Transverse colon (tissue), 4 donors: Measurements from ENCODE around the gene TRABD. TPM values are rescaled to one million over a fixed set of nuclear protein-coding genes. Genes with fewer than 3 reads are reported as not detected.

ENCODE experiments used
- DNase-seq: peaks from one replicate; pipeline ENCODE4 v3.0.0-alpha.2; 2019
- H3K27ac ChIP-seq, 4 donors: fragments of 200-600 bp; sonication (generic); 2 replicates each; pipeline ENCODE4 v1.5.1; 2016 to 2018; ENCODE audit warnings: inconsistent platforms in 4 of 4
- H3K27me3 ChIP-seq: fragments of 200-600 bp; sonication (generic); 2 replicates; pipeline ENCODE4 v1.5.1; 2017; ENCODE audit warnings: inconsistent platforms
- H3K36me3 ChIP-seq, 4 donors: fragments of 200-600 bp; sonication (generic); 2 replicates each; pipeline ENCODE4 v1.5.1; 2017 to 2019; ENCODE audit warnings: inconsistent platforms in 4 of 4
- H3K4me1 ChIP-seq, 4 donors: fragments of 200-600 bp; sonication (generic); 2 replicates each; pipeline ENCODE4 v1.5.1; 2017 to 2020; ENCODE audit warnings: inconsistent platforms in 4 of 4
- H3K4me3 ChIP-seq, 4 donors: fragments of 200-600 bp; sonication (generic); 1 replicate in 1 of 4; 2 replicates in 3 of 4; pipeline versions ENCODE4 v1.5.1 to v1.6.1; 2017 to 2019; ENCODE audit warnings: inconsistent platforms in 4 of 4
- H3K9me3 ChIP-seq, 2 donors: fragments of 200-600 bp; sonication (generic); 2 replicates each; pipeline ENCODE4 v1.5.1; 2017 to 2019; ENCODE audit warnings: inconsistent platforms in 2 of 2
- CTCF ChIP-seq, 5 experiments: fragments of 200-600 bp in 3 of 5; fragments of 450-650 bp in 2 of 5; sonication (generic) in 3 of 5; IDR thresholded peaks; 1 replicate in 2 of 5; 2 replicates in 3 of 5; pipeline ENCODE4 v1.5.1; 2016 to 2017; ENCODE audit warnings: antibody characterized with exemption in 5 of 5, inconsistent platforms in 3 of 5, mild to moderate bottlenecking in 2 of 5, moderate library complexity in 1 of 5
- EP300 ChIP-seq: sonication (generic); formaldehyde crosslinking; IDR thresholded peaks from one replicate; pipeline ENCODE4 v1.6.1; 2017; ENCODE audit warnings: antibody characterized with exemption, low read depth
- POLR2A ChIP-seq: fragments of 450-650 bp; IDR thresholded peaks from one replicate; pipeline ENCODE4 v1.6.1; 2016; ENCODE audit warnings: antibody characterized with exemption, mild to moderate bottlenecking, moderate library complexity
- POLR2AphosphoS5 ChIP-seq, 3 donors: sonication (generic); formaldehyde crosslinking; IDR thresholded peaks; one replicate each; pipeline ENCODE4 v1.6.1; 2016; ENCODE audit warnings: antibody characterized with exemption in 3 of 3
- WGBS, 2 donors: methylation state at CpG; one replicate each; pipeline ENCODE4 v1.1.5; 2018; ENCODE audit warnings: low coverage in 1 of 2; 5-methylcytosine and 5-hydroxymethylcytosine counted together
- in situ Hi-C, 4 donors: fragments of 200-750 bp; cut with MboI; loops; one replicate each; pipeline versions ENCODE4 v1.15.0 to v1.15.1; 2017; ENCODE audit warnings: low sequenced_read_pairs in 3 of 4, low pct_ligation_motif_present in 1 of 4, low pct_unique_long_range_greater_than_20kb in 1 of 4
- intact Hi-C: fragments of 100-400 bp; cut with DNase I; formaldehyde crosslinking; loops from one replicate; pipeline ENCODE4 v1.15.1; 2023; ENCODE audit warnings: low total_unique reads
- total RNA-seq, 4 donors: library from RNA; depleted of rRNA; stranded (reverse); fragments of >200 nt; gene quantifications; one replicate each; pipeline ENCODE4 v1.1.0, GENCODE V29; 2016

The TRABD gene
- total RNA-seq, 4 donors from 2014 or later: 40.6 to 109 (median 69.4) TPM

GRCh38 chr22:50171319-50171964 is 14.3 kb upstream of the TRABD start:
- H3K27ac ChIP-seq: no peak overlapping the region
- no peaks in the 10 kb centered on the region for H3K36me3 ChIP-seq
- intact Hi-C loops: no loop called here
- DNase-seq: no peak
- TF ChIP-seq CTCF (IDR thresholded peaks at IDR 0.05) (no peak), POLR2A (no peak), POLR2AphosphoS5 (IDR thresholded peaks at IDR 0.05) (no peak), EP300 (no peak)
- H3K4me3 ChIP-seq: no peak overlapping the region
- peaks cover 58% of the 10 kb centered on the region for H3K27me3 ChIP-seq
- in situ Hi-C loops: no loop called here
- H3K4me1 ChIP-seq: peaks cover 0 to 13% (median 11%) of the 10 kb centered on the region in 4 donors
- 75% methylated on average over 13 of the region's 15 CpGs; no CpG with 5 or more reads in 1 of the 2 donors for WGBS, 2 donors
- no peaks in the 10 kb centered on the region for H3K9me3 ChIP-seq

GRCh38 chr22:50171965-50172421 is 13.7 kb upstream of the TRABD start:
- intact Hi-C loops (no loop called here), in situ Hi-C loops (no loop called here)
- H3K9me3 ChIP-seq: no peaks in the 10 kb centered on the region
- peaks cover 0 to 13% (median 11%) of the 10 kb centered on the region in 4 donors for H3K4me1 ChIP-seq
- WGBS, 2 donors: 70 to 88% methylated on average over 5 to 13 of the region's 13 CpGs
- H3K27ac ChIP-seq: no peak overlapping the region
- DNase-seq: no peak
- no peaks in the 10 kb centered on the region for H3K36me3 ChIP-seq
- TF ChIP-seq EP300: no peak
- no peak for TF ChIP-seq CTCF (IDR thresholded peaks at IDR 0.05)
- TF ChIP-seq POLR2AphosphoS5 (IDR thresholded peaks at IDR 0.05): no peak
- no peak for TF ChIP-seq POLR2A
- no peak overlapping the region for H3K4me3 ChIP-seq
- H3K27me3 ChIP-seq: peaks cover 61% of the 10 kb centered on the region

GRCh38 chr22:50173311-50173982 is 12.3 kb upstream of the TRABD start:
- TF ChIP-seq POLR2A (no peak), POLR2AphosphoS5 (IDR thresholded peaks at IDR 0.05) (no peak), EP300 (no peak), CTCF (IDR thresholded peaks at IDR 0.05) (no peak)
- DNase-seq: peak; percentile 31
- peaks cover 0 to 13% (median 11%) of the 10 kb centered on the region in 4 donors for H3K4me1 ChIP-seq
- peaks cover 70% of the 10 kb centered on the region for H3K27me3 ChIP-seq
- no peak overlapping the region for H3K27ac ChIP-seq
- H3K9me3 ChIP-seq: no peaks in the 10 kb centered on the region
- intact Hi-C loops: no loop called here
- no peaks in the 10 kb centered on the region for H3K36me3 ChIP-seq
- no peak overlapping the region for H3K4me3 ChIP-seq
- WGBS, 2 donors: 80% methylated on average over 24 of the region's 26 CpGs; no CpG with 5 or more reads in 1 of the 2 donors
- in situ Hi-C loops: no loop called here

GRCh38 chr22:50173983-50174355 is 11.7 kb upstream of the TRABD start:
- intact Hi-C loops (no loop called here), in situ Hi-C loops (no loop called here)
- peaks cover 0 to 13% (median 11%) of the 10 kb centered on the region in 4 donors for H3K4me1 ChIP-seq
- no peak for DNase-seq
- H3K36me3 ChIP-seq: no peaks in the 10 kb centered on the region
- no peak overlapping the region for H3K4me3 ChIP-seq
- no peaks in the 10 kb centered on the region for H3K9me3 ChIP-seq
- H3K27me3 ChIP-seq: peaks cover 68% of the 10 kb centered on the region
- no peak overlapping the region for H3K27ac ChIP-seq
- 89% methylated on average over 5 of the region's 6 CpGs; no CpG with 5 or more reads in 1 of the 2 donors for WGBS, 2 donors
- no peak for TF ChIP-seq CTCF (IDR thresholded peaks at IDR 0.05)
- TF ChIP-seq EP300: no peak
- TF ChIP-seq POLR2A: no peak
- no peak for TF ChIP-seq POLR2AphosphoS5 (IDR thresholded peaks at IDR 0.05)
